Mucosa of stomach (tissue), 1 donor: ENCODE measurements around the gene THEMIS.
"Not testable (repeated sequence)": the region's sequence is repeated elsewhere in the genome, so short reads cannot be mapped to it uniquely, and the experiment has no call there.

Source experiments
- H3K27me3 ChIP-seq: one replicate; pipeline ENCODE4 v1.7.0; 2013; ENCODE audit warnings: mild to moderate bottlenecking, low read length; ENCODE audit not compliant: control insufficient read depth, insufficient read depth
- H3K36me3 ChIP-seq: one replicate; pipeline ENCODE4 v1.7.0; 2013; ENCODE audit warnings: low read length; ENCODE audit not compliant: control insufficient read depth, insufficient read depth
- H3K4me1 ChIP-seq: one replicate; pipeline ENCODE4 v1.7.0; 2013; ENCODE audit warnings: mild to moderate bottlenecking, low read length; ENCODE audit not compliant: control insufficient read depth, insufficient read depth
- H3K4me3 ChIP-seq: one replicate; pipeline ENCODE4 v1.7.0; 2013; ENCODE audit warnings: low read length
- H3K9ac ChIP-seq: one replicate; pipeline ENCODE4 v1.7.0; 2013; ENCODE audit warnings: mild to moderate bottlenecking, low read length, moderate library complexity
- H3K9me3 ChIP-seq: one replicate; pipeline ENCODE4 v1.7.0; 2013; ENCODE audit warnings: mild to moderate bottlenecking, low read length, moderate library complexity; ENCODE audit not compliant: control insufficient read depth
- donor health status: Pancreatic carcinoma.

THEMIS gene

DNA sequence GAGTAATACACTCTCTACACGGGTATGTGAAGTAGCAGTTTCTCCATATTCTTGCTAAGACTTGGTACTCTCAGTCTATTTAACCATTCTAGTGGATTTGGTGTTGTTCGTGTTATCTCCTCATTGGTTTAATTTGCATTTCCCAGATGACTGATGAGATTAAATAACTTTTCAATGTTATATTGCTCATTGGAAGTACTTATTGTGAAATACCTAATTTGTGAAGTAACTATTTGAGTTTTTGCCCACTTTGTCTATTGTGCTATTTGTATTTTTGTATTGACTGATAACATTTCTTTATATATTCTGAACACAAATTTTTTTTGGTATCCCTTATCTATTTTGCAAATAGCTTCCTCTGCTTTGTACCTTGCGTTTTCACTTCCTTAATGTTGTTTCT lies 167.9 kb downstream of the THEMIS start:
- H3K36me3 ChIP-seq, result no peaks in the 10 kb centered on the region
- H3K4me3 ChIP-seq, result no peak overlapping the region
- no peaks in the 10 kb centered on the region for H3K9me3 ChIP-seq
- no peaks in the 10 kb centered on the region for H3K4me1 ChIP-seq
- no peak overlapping the region for H3K9ac ChIP-seq
- no peaks in the 10 kb centered on the region for H3K27me3 ChIP-seq

GRCh38 chr6:127727260-127727953 lies 173.5 kb downstream of the THEMIS start:
- no peaks in the 10 kb centered on the region for H3K9me3 ChIP-seq
- no peaks in the 10 kb centered on the region for H3K27me3 ChIP-seq

DNA sequence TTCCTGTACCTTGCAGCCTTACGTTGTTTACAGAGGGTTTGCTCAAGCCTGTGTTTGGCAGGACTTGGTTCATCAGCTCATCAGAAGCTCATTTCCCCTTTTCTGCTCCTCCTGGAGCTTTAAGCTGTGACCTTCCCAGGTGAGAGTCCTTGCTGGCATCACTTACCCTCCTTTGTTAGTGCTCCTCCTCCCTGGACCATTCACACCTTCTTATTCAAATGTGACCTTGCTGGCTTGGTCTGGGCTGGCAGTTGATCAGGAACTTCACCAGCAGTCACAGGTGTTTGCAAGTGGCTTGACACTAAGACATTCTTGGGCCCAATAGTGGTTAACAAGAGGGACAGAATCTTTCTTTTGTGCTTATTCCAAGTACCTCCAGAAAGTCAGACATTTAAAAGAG lies 175.0 kb downstream of the THEMIS start:
- Histone ChIP-seq H3K27me3 (no peaks in the 10 kb centered on the region), H3K4me1 (no peaks in the 10 kb centered on the region), H3K4me3 (no peak overlapping the region), H3K9ac (no peak overlapping the region), H3K36me3 (no peaks in the 10 kb centered on the region), H3K9me3 (no peaks in the 10 kb centered on the region)

More at GRCh38 chr6:127727260-127727953, 173.5 kb downstream of the THEMIS start:
- no peaks in the 10 kb centered on the region for H3K36me3 ChIP-seq
- no peak overlapping the region for H3K9ac ChIP-seq
- no peak overlapping the region for H3K4me3 ChIP-seq
- H3K4me1 ChIP-seq, result no peaks in the 10 kb centered on the region

DNA sequence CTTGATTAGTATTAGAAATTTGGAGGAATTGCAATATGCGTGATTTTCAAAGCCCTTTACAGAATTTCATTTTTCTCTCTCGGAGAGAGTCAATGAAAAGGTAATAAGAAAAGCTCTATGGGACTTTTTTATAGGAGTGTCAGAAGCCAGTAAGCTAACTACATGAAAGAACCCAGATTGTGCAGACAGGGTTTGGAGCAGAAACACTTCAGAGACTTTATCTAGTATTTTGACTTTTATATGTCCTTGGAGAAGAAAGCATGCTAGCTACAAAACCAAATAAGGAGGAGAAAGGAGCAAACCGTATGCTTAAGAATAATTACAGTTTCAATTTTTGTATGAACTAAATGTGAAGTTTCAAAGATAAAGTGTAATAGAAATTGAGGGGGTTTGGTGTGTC lies 182.2 kb downstream of the THEMIS start:
- Histone ChIP-seq H3K9ac (no peak overlapping the region), H3K4me3 (no peak overlapping the region), H3K36me3 (no peaks in the 10 kb centered on the region), H3K4me1 (no peaks in the 10 kb centered on the region), H3K27me3 (no peaks in the 10 kb centered on the region), H3K9me3 (no peaks in the 10 kb centered on the region)

GRCh38 chr6:127717384-127717783 lies 183.5 kb downstream of the THEMIS start:
- H3K4me1 ChIP-seq, result no peaks in the 10 kb centered on the region
- H3K4me3 ChIP-seq, result no peak overlapping the region
- H3K36me3 ChIP-seq, result no peaks in the 10 kb centered on the region
- H3K27me3 ChIP-seq, result no peaks in the 10 kb centered on the region
- H3K9ac ChIP-seq, result no peak overlapping the region
- H3K9me3 ChIP-seq, result no peaks in the 10 kb centered on the region

DNA sequence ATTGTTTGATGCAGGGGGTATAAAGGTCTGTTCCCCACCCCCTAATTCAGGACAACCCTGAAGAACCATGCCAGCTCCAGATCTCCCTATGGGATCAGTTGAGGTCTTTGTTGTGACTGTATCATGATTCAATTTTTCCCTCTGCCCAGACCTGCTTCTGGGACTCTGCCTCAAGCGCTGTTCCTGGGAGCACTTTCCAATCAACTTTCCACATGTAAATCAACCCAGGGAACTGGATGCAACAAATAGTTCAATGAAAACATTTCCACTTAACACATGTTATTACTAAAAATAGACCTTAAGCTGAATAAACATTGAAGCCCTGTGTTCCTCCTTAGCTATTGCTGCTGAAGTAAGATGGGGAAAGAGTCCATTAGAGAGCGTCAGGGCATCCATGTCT lies 184.4 kb downstream of the THEMIS start:
- Histone ChIP-seq H3K9ac (no peak overlapping the region), H3K4me1 (no peaks in the 10 kb centered on the region), H3K36me3 (no peaks in the 10 kb centered on the region), H3K27me3 (no peaks in the 10 kb centered on the region), H3K4me3 (no peak overlapping the region), H3K9me3 (no peaks in the 10 kb centered on the region)

DNA sequence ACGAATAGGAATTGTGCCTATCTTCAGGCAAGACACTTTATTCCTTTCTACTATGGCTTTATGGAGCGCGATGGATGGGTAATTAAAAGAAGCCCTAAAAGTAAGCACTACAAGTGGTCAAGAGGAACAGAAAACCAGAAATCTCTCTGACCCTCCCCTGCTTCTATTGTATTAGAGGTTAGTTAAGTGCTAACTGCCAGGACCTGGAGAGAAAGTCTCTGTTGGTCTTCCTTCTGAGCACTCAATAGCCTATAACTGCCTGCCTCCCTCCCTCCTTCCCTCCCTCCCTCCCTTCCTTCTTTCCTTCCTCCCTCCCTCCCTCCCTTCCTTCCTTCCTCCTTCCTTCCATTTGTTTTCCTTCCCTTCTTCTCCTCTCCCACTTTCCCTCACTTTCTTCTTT lies 190.2 kb downstream of the THEMIS start:
- Histone ChIP-seq H3K36me3 (no peaks in the 10 kb centered on the region), H3K27me3 (no peaks in the 10 kb centered on the region), H3K4me3 (no peak overlapping the region), H3K4me1 (no peaks in the 10 kb centered on the region), H3K9ac (no peak overlapping the region), H3K9me3 (no peaks in the 10 kb centered on the region)

- Histone ChIP-seq H3K36me3 (no peaks in the 10 kb centered on the region), H3K27me3 (no peaks in the 10 kb centered on the region), H3K4me1 (no peaks in the 10 kb centered on the region), H3K4me3 (no peak overlapping the region), H3K9me3 (no peaks in the 10 kb centered on the region), H3K9ac (no peak overlapping the region)
These were observed 194.6 kb downstream of the THEMIS start for GRCh38 chr6:127706216-127706615.

DNA sequence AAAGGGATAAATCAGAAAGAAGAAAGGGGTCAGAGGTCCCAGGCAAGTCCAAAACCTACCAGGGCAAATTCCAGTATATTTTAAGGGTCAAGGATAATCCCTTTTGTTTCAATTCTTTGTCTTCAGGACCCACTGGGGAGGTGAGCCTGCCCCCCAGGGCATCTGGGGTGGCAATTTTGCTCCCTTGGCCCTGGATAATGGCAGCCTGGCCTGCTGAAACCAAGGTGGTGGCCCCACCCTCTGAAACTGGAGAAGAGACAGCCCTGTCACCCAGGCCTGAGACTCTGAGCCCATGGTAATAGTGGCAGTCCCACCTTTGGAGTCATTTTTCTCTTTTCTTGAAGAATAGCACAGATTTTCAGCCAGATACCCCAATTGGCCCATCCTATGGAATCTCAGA lies 205.8 kb downstream of the THEMIS start:
- Histone ChIP-seq H3K9me3 (no peaks in the 10 kb centered on the region), H3K9ac (no peak overlapping the region), H3K4me1 (no peaks in the 10 kb centered on the region), H3K4me3 (no peak overlapping the region), H3K27me3 (no peaks in the 10 kb centered on the region), H3K36me3 (no peaks in the 10 kb centered on the region)

DNA sequence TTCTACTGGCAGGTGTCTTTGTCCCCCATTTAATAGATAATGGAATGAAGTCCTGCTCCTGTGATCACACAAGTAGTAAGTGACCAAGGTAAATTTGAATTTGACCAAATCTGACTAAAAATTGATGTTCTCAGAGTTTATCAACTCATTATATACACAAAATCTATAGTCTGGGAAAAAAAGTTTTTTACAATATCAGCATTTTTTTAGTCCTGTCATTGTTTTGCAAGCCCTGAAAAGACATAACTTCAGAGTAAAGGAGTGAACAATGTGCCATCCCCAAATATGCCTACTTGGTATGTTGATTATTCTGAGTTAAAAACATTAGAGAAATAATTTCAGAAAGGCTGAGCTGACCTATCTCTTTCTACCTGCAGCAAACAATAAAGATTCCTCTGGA lies 209.7 kb downstream of the THEMIS start:
- Histone ChIP-seq H3K4me1 (no peaks in the 10 kb centered on the region), H3K4me3 (no peak overlapping the region), H3K9ac (no peak overlapping the region), H3K9me3 (no peaks in the 10 kb centered on the region), H3K27me3 (no peaks in the 10 kb centered on the region), H3K36me3 (no peaks in the 10 kb centered on the region)

GRCh38 chr6:127690588-127690987 lies 210.3 kb downstream of the THEMIS start:
- Histone ChIP-seq H3K4me3 (no peak overlapping the region), H3K4me1 (no peaks in the 10 kb centered on the region), H3K9me3 (no peaks in the 10 kb centered on the region), H3K36me3 (no peaks in the 10 kb centered on the region), H3K9ac (no peak overlapping the region), H3K27me3 (no peaks in the 10 kb centered on the region)

GRCh38 chr6:127690092-127690491 lies 210.8 kb downstream of the THEMIS start:
- no peak overlapping the region for H3K4me3 ChIP-seq
- H3K9ac ChIP-seq, result no peak overlapping the region
- no peaks in the 10 kb centered on the region for H3K27me3 ChIP-seq
- no peaks in the 10 kb centered on the region for H3K36me3 ChIP-seq
- H3K9me3 ChIP-seq, result no peaks in the 10 kb centered on the region
- no peaks in the 10 kb centered on the region for H3K4me1 ChIP-seq

DNA sequence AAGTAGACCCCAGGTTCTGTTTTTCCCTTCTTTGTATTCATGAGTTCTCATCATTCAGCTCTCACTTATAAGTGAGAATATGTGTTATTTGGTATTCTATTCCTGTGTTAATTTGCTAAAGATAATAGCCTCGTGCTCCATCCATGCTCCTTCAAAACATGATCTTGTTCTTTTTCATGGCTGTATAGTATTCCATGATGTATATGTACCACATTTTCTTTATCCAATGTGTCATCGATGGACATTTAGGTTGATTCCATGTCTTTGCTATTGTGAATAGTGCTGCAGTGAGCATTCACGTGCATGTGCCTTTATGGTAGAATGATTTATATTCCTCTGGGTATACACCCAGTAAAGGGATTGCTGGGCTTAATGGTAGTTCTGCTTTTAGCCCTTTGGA lies 213.4 kb downstream of the THEMIS start:
- not testable (repeated sequence) for H3K9me3 ChIP-seq, H3K9ac ChIP-seq, H3K4me3 ChIP-seq, H3K36me3 ChIP-seq, H3K4me1 ChIP-seq, H3K27me3 ChIP-seq
